CD4-positive, alpha-beta T cell treated with Interleukin-4 for 1 hour (primary cell): ENCODE measurements around the gene GPR107.
"Not testable (repeated sequence)": the region's sequence is repeated elsewhere in the genome, so short reads cannot be mapped to it uniquely, and the experiment has no call there.

ENCODE experiments used
- DNase-seq, 2 donors: peaks; one replicate each; pipeline ENCODE4 v3.0.0-alpha.2; 2020 to 2022

Gene GPR107

GRCh38 chr9:130053504-130054324, at the start of gene GPR107:
GPR107 (plus strand) TSS chr9:130053906; CDS start chr9:130053933, 27 bp downstream.
- peak; percentile 74 to 77 for DNase-seq

GRCh38 chr9:130003943-130004552, 49.7 kb upstream of the GPR107 start:
- no peak for DNase-seq

- DNase-seq = not testable (repeated sequence)
Observed at GRCh38 chr9:130006952-130007351, 46.8 kb upstream of the GPR107 start.

GRCh38 chr9:130008538-130008937, 45.2 kb upstream of the GPR107 start:
- DNase-seq = no peak

- DNase-seq = not testable (repeated sequence)
Observed at GRCh38 chr9:130009546-130009945, 44.2 kb upstream of the GPR107 start.

- DNase-seq = peak; percentile 76 to 90
Observed at GRCh38 chr9:130010151-130010988, 43.3 kb upstream of the GPR107 start.

- DNase-seq = no peak
Observed at GRCh38 chr9:130013326-130013725, 40.4 kb upstream of the GPR107 start.

GRCh38 chr9:130015353-130016019, 38.2 kb upstream of the GPR107 start:
- DNase-seq = no peak

- DNase-seq = no peak
Observed at GRCh38 chr9:130017076-130017475, 36.6 kb upstream of the GPR107 start.

GRCh38 chr9:130017510-130017909, 36.2 kb upstream of the GPR107 start:
- not testable (repeated sequence) for DNase-seq

- DNase-seq = no peak
Observed at GRCh38 chr9:130018265-130018664, 35.4 kb upstream of the GPR107 start.

- DNase-seq = no peak
Observed at GRCh38 chr9:130020618-130021017, 33.1 kb upstream of the GPR107 start.

GRCh38 chr9:130021123-130021522, 32.6 kb upstream of the GPR107 start:
- DNase-seq = no peak

- not testable (repeated sequence) for DNase-seq
Observed at GRCh38 chr9:130021842-130022241, 31.9 kb upstream of the GPR107 start.

GRCh38 chr9:130022566-130023143, 31.1 kb upstream of the GPR107 start:
- no peak for DNase-seq

GRCh38 chr9:130023144-130023787, 30.4 kb upstream of the GPR107 start:
- peak in 1 of 2 donors; percentile 78 for DNase-seq

GRCh38 chr9:130023994-130024596, 29.6 kb upstream of the GPR107 start:
- no peak for DNase-seq

GRCh38 chr9:130024597-130024994, 29.1 kb upstream of the GPR107 start:
- no peak for DNase-seq

GRCh38 chr9:130026583-130027340, 26.9 kb upstream of the GPR107 start:
- DNase-seq = peak in 1 of 2 donors; percentile 65

- DNase-seq = no peak
Observed at GRCh38 chr9:130027533-130028365, 26.0 kb upstream of the GPR107 start.
